HG03571 (cell line): ENCODE results near the gene OR6M1.

Experiments
- ATAC-seq: cut with Tn5 transposase; IDR thresholded peaks from one replicate; pipeline ENCODE4 v1.9.1; 2021; ENCODE audit not compliant: unreplicated experiment

Gene OR6M1, protein sequence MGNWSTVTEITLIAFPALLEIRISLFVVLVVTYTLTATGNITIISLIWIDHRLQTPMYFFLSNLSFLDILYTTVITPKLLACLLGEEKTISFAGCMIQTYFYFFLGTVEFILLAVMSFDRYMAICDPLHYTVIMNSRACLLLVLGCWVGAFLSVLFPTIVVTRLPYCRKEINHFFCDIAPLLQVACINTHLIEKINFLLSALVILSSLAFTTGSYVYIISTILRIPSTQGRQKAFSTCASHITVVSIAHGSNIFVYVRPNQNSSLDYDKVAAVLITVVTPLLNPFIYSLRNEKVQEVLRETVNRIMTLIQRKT

DNA sequence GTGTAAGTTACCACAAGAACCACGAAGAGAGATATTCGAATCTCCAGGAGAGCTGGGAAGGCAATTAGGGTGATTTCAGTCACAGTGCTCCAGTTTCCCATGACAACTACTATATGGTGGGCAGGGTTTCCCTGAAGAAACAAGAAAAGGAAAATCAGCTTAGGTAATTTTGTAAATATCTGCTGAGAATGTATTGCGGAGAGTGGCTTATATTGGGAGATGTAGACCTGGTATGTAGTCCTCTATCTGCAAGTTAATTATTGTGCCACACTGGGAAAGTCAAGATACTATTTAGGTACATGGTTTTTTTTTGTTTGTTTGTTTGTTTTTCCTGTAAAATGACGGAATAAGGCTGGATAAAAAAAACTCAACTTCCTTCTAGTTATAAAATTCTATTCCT, at the start of gene OR6M1:
Gene OR6M1, minus strand, starts transcription at position 101 of the 400 bp plus-strand sequence. Its CDS starts 0 bp downstream, at position 101.
- ATAC-seq, result no peak

DNA sequence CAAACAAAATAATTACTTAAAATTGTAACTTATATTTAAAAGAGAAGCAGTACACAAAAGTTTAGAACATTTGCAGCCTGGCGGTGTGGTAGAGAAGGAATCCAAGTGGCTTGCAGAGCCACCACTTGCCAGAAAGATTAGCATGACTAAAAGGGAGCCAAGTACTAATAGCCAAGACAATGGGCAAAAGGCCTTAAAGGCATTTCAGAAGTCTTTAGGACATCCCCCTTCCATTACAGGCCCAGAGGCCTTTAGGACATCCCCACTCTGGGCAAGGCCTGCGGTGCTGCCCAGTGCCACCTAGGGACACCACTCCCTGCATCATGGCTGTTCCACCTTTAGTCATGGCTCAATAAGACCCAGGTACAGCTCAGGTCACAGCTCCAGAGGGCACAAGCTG, 46.9 kb upstream of the OR6M1 start:
- no peak for ATAC-seq

DNA sequence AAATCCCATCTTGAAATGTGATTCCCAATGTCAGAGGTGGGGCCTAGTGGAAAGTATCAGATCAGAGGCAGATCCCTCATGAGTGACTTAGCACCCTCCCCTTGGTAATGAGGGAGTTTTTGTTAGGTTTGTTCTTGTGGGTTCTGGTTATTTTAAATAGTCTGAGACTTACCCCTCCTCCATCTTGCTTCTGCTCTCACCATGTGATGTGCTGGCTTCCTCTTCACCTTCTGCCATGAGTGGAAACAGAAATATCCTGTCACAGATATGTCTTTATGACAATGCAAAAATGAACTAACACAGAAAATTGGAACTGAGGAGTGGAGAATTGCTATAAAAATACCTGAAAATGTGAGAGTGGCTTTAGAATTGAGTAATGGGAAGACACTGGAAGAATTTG, 46.2 kb upstream of the OR6M1 start:
- ATAC-seq, result no peak

DNA sequence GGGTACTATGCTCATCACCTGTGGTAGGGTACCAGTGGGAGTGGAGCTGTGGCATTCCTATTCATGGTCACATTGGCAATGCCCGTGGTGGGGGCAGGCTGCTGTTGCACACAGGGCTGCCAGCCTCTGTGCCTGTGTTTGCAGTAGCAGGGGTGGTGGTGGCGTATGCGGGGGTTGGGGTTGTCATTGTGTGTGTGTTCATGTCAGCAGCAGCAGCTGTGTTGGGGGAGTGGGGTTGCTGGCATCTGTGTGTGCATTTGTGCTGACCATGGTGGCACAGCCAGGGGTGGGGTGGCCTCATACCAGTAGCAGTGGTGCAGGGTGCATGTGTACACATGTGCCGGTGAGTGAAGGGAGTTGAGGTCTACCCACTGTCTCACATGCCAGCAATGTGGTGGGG, 45.0 kb upstream of the OR6M1 start:
- ATAC-seq, result no peak

DNA sequence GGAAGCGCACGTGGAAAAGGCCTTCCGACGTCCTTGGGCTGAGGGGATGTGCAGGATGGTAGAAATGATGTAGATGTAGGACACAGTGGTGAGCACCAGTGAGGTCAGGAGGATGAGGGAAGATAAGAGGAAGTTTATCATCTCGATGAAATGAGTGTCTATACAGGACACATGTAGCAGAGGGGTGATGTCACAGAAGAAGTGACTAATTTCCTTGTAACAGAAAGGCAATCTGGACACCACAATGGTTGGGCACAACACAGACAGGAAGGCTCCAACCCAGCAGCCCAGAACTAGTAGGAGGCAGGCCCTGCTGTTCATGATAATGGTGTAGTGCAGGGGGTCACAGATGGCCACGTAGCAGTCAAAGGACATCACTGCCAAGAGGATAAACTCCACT, 35.0 kb upstream of the OR6M1 start:
- ATAC-seq, result no peak

DNA sequence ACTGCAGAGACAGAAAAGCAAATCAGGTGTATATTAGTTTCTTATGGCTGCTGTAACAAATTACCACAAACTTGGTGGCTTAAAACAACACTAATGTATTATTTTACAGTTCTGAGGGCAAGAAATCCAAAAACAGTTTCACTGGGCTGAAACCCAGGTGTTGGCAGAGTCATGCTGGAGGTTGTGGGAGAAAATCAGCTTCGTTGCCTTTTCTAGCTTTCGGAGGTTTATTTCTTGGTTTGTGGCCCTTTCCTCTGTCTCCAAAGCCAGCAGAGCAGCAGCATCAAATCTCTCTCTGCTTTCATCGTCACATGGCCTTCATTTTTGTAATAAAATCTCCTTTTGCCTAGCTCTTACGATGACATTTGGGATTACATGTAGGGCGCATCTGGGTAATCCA, 33.0 kb upstream of the OR6M1 start:
- ATAC-seq, result no peak

DNA sequence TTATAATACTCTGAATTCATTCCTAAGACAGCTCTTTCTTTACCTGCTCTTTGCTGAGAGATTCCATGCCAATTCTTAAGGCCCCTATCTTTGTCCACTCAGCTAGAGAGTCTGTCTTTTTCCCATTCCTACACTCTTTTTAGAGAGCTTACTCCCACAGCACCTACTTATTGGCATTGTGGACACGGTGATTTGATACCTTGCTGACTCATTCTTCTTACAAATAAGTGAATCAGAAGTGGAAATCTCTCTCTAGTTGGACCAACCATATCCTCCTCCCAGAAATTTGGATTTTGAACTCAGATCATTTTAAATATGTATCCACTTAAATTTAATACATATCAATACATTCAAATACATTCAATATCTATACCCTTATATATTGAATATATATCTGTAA, 32.5 kb upstream of the OR6M1 start:
- ATAC-seq, result no peak

DNA sequence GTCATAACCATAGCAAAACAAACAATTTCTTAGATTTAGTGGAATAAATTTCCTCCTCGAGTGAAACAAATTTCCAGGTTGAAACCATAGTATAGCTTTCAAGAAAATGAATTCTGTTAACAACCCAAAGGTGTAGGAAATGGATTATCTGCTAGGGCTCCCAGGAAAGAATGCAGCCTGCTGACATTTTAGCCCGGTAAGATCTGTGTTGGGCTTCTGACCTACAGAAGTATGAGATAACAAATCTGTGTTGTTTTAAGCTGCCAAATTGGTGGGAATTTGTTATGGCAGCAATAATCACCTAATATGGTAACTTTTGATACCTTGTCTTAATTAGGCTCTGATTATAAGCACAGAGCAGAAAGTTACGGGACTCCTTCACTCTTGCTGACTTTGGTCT, 32.0 kb upstream of the OR6M1 start:
- no peak for ATAC-seq

DNA sequence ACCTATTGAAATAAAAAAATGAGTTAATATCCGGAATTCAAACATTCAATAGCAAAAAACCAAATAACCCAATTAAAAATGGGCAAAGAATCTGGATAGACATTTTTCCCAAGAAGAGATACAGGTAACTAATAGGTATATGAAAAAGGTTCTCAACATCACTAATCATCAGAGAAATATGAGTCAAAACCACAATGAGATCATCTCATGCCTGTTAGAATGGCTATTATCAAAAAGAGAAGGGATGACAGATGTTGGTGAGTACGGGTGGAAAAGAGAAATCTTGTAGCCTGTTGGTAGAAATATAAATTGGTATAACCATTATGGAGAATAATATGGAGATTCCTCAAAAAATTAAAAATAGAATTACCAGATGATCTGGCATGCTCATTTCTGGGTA, 26.9 kb upstream of the OR6M1 start:
- no peak for ATAC-seq

DNA sequence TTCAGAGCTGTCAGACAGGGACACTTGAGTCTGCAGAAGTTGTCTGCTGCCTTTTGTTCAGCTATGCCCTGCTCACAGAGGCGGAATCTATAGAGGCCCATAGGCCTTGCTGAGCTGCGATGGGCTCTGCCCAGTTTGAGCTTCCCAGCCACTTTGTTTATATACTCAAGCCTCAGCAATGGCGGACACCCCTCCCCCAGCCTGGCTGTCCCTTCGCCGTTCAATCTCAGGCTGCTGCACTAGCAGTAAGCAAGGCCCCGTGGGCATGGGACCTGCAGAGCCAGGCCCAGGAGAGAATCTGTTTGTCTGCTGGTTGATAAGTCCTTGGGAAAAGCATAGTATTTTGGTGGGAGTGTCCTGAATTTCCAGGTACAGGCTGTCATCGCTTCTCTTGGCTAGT, 23.6 kb upstream of the OR6M1 start:
- ATAC-seq, result no peak

DNA sequence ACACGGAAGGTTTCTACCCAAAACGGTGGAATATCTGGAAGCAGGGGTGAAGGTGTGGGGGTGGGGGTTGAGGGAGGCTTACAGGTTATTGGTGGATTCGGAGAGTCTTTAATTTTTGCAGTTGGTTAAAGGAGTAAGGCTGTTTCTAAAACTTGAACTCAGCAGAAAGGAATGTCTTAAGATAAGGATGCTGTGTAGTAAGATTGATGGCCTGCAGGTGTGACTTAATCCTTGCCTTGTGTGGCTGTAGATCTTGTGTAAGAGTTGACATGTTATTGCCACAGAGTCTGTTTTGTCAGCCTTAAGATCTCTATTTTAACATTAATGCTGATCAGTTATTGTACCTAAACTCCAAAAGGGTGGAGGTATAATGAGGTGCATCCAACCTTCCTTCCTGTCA, 16.4 kb upstream of the OR6M1 start:
- ATAC-seq, result no peak

DNA sequence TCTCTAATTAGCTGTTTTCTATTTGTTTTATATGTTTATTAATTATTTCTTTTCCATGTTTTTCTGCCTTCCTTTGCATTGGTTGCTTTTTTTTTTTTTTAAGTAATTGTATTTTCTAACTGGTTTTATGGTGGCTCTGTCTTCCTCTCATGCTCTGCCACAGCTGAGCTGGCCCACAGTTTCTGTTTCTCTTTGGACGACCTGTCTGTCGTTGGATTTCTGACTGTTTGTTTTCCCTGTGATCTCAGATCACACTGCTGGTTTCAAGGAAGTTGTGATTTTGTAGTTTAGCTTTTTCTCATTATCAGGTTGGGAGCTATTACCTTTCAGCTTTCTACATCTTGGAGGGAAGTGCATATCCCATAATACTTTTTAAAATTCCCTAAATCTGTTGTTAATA, 15.9 kb upstream of the OR6M1 start:
- ATAC-seq, result no peak

DNA sequence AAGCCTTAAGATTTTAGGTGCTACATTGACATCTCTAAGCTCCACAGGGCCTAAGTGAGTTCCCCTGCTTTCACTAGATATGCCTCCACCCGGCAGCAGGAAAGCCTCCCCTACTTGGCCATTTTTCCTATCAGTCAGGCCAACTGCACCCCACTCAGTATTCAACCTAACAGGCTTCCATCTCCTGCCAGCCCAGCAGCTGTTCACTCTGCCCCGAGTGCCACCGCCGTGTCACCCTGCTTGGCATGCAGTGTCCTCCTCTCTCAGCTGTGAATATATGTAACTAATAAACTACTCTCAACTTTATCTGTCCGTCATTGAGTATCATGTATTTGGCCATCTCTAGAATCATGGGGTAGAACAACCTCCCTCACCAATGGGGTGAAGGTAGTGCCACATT, 9.0 kb upstream of the OR6M1 start:
- ATAC-seq, result no peak

DNA sequence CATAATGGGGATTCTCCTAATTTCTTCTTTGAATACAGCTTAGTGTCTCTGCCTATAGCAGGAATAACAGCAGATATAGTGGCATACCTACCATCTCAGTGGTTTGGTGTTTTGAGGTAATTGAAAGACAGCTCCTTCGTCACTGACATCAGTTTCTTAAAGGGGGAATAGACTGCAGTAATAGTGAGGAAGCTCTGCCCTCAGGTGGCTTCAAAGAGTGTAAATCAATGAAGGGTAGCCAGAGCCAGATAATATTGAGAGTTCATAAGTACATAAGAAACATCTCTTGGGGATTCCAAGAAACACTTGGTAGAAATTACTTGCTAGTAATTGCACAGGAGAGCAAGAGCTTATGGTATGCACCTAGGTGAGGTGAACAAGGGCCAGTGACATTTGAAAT, 4.4 kb downstream of the OR6M1 start:
- ATAC-seq, result no peak

DNA sequence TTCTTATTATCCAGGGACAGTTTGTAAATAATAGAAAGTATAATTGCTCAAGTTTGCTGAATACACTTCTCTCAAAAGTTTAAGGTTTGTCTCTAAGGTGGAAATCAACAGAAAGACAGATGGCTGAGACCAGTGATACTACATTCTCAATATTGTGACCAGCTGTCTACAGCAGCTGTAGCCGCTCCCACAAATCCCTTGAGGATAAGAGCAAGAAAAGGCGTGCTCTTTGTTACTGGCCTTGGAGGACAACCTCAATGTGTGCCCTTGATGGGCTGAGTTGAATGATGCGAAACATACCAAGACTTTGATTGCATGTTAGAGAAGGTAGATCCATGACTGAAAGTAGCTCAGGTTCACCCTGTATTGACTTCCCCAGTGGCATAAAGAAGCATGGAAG, 6.1 kb downstream of the OR6M1 start:
- ATAC-seq, result no peak

DNA sequence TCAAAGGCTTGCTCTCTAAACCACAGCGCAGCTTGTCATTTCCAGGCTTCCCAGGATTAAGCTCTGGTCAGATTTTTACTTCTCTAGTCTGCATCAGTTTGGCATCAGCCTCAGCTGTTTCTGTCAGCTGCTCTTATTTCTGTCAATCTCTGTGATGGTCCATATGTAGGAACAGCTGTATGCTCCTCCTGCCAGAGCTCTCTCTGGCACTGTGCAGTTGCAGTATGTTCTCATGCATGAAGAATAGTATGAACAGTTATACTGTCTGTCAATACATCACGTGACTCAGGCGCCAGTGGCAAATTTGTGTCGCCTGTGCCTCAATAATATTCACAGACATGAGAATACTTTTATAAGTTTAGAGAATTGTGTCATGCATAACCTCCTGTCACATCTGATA, 6.7 kb downstream of the OR6M1 start:
- ATAC-seq, result no peak

DNA sequence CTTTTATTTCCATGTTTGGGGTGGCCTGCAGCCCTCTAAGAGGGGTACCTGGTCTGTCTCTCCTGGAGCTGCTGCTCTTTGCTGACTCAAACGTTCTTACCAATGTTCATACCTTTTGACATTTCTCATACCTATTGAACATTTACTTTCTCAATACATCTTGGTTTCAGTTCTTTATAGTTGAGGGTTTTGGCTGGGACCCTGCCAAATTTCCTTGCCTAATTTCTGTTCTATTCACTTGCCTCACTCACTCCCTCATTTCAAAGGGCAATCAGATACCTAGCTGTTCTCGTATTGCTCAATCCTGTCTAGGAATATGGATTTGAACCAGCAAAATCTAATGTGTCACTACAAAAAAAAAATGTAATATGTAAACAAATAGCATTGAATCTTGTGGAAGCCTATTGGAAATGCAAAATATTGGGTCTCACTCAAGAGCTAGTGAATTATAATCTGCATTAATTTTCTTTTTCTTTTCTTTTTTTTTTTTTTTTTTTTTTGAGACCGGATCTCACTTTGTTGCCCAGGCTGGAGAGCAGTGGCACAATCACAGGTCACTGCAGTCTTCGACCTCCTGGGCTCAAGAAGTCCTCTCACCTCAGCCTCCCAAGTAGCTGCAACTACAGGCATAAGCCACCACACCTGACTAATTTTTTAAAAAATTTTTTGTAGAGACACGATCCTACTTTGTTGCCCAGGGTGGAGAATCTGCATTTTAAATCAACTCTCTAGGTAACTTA, 7.5 kb downstream of the OR6M1 start:
- ATAC-seq, result no peak

DNA sequence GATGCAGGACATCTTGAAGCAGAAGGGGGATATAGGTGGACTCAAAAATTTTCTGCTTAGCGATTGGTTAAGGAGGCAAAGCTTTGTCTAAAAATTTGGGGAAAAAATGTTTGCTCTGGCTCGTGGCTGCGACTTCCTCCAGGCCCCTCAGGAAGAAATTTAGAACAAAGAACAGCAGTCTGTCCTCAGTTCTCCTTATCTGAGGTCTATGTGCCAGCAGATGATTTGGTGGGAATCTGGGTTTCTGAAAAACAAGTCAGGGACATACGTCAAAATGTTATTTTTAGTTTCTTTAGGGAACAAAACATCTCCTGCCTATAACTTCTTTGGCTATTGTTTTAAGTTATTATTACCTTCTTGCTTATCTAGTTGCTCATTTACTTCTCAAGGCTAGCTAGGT, 8.1 kb downstream of the OR6M1 start:
- ATAC-seq, result no peak

DNA sequence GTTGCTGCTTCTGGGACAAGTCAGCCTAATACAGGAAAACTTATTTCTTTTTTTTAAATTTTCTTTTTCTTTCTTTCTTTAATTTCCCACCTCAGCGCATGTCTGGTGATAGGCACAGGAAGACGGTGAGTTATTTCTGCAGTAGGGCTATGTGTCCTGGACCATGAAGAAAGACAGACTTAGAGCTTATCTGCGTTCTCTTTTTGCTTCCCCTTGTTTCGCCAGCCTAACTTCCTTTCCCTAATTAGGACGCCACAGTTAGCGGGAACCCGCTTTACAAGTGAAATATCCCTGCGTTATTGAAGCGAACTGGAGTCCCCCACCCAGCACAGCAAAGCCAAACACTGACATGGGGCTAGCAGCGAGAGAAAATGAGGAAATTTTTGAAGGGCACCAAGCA, 8.6 kb downstream of the OR6M1 start:
- ATAC-seq, result no peak

DNA sequence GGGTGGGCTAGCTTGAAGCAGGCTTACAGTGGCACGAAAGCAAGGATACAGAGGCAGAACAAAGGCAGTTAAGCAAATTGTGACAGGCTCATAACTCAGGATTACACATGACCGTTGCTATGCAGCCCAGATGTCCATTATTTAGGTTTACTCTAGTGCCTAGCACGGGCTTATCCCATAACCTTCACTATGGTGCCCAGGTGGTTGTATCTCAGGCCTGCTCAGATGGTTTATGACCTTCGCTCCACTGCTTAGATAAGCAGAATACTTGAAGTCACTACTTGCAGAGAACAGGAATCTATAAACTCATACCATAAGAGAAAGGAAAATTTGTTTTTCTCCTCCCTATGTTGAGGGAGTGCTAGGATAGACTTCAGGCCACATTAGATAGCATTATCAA, 9.0 kb downstream of the OR6M1 start:
- ATAC-seq, result no peak

DNA sequence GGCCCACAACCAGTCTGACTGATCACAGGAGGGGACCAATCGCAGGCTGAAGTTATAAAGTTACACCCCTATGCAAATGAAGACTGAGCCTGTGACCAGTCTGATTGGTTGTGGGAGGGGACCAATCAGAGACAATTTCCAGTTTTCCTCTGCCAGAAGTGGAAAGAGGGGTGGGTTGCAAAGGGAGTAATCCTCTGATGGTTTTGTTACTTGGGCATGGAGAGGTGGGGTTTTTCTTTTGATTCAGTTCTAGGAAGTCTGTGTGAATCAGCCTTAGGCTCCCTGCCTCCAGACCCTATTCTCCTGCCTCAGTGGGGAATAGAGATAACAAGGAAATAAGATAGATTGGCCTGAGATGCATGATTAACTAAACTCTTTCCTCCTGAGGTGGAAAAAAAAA, 9.9 kb downstream of the OR6M1 start:
- ATAC-seq, result no peak

DNA sequence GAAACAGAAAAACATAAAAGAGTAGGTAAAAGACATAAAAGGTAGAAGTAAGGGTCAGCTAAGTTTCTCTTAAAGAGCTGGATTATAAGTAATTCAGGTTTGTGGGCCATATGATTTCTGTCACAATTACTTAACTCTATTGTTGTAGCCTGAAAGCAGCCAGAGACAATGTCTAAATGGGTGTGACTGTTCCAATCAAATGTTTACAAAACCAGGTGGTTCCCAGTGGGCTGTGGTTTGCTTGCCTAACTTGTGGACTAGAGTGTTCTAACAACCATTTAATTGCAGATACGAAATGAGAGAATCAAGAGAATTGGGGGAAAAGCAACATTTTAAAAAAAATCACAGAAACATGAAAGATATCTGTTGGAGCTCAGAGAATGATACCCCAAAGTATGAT, 22.6 kb downstream of the OR6M1 start:
- no peak for ATAC-seq

DNA sequence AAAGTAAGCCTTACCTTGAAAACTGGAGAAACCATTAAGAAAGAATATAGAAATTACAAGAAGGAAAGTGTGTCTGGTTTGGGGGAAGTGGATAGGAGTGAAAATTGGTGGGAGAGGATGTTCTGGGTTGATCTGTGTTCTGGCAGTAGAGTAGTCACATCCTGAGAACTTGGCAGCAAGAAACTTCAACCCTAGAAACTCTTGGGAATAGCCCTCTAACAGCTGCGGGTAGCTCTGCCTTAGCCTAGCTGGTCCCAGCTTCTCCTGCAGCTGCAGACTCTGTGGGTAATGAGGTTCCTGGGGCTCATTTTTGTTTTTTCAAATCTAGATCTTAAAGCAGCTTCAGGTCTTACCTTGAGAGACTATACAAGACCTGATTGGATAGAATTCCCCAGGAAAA, 27.6 kb downstream of the OR6M1 start:
- ATAC-seq, result no peak
